CD4-positive, alpha-beta T cell treated with Interferon alpha-2 for 1 hour (primary cell): Measurements from ENCODE around the gene LHX4.
"Not testable (repeated sequence)": the region's sequence is repeated elsewhere in the genome, so short reads cannot be mapped to it uniquely, and the experiment has no call there.

Source experiments
- DNase-seq, 2 donors: peaks; one replicate each; pipeline ENCODE4 v3.0.0-alpha.2; 2020 to 2022

The LHX4 gene

GRCh38 chr1:180198196-180198595 lies 31.9 kb upstream of the LHX4 start:
- no peak for DNase-seq

- no peak for DNase-seq
These were observed 31.5 kb upstream of the LHX4 start for GRCh38 chr1:180198611-180199010.

- no peak for DNase-seq
These were observed 31.0 kb upstream of the LHX4 start for GRCh38 chr1:180199018-180199417.

- DNase-seq = no peak
These were observed 28.4 kb upstream of the LHX4 start for GRCh38 chr1:180201451-180202200.

- not testable (repeated sequence) for DNase-seq
These were observed 27.5 kb upstream of the LHX4 start for GRCh38 chr1:180202588-180202987.

- no peak for DNase-seq
These were observed 25.8 kb upstream of the LHX4 start for GRCh38 chr1:180204231-180204630.

- DNase-seq = no peak
These were observed 23.5 kb upstream of the LHX4 start for GRCh38 chr1:180206581-180206980.

- DNase-seq = no peak
These were observed 21.8 kb upstream of the LHX4 start for GRCh38 chr1:180208264-180208663.

GRCh38 chr1:180210008-180210620 lies 19.9 kb upstream of the LHX4 start:
- no peak for DNase-seq

GRCh38 chr1:180211156-180211859 lies 18.8 kb upstream of the LHX4 start:
- DNase-seq = no peak

- no peak for DNase-seq
These were observed 18.2 kb upstream of the LHX4 start for GRCh38 chr1:180211860-180212229.

GRCh38 chr1:180213401-180214170 lies 16.5 kb upstream of the LHX4 start:
- peak; percentile 34 to 64 for DNase-seq

GRCh38 chr1:180215856-180216625 lies 14.0 kb upstream of the LHX4 start:
- DNase-seq = no peak

- DNase-seq = no peak
These were observed 13.1 kb upstream of the LHX4 start for GRCh38 chr1:180217006-180217405.

GRCh38 chr1:180218806-180219765 lies 11.0 kb upstream of the LHX4 start:
- no peak for DNase-seq

- DNase-seq = no peak
These were observed 10.3 kb upstream of the LHX4 start for GRCh38 chr1:180219776-180220175.

GRCh38 chr1:180221462-180221861 lies 8.6 kb upstream of the LHX4 start:
- no peak for DNase-seq

GRCh38 chr1:180224902-180225301 lies 5.2 kb upstream of the LHX4 start:
- no peak for DNase-seq

- no peak for DNase-seq
These were observed 4.7 kb upstream of the LHX4 start for GRCh38 chr1:180225403-180225802.

GRCh38 chr1:180227861-180228647 lies 2.0 kb upstream of the LHX4 start:
- DNase-seq = no peak
